ENCODE results near the gene SLC25A4. TPM values are rescaled to one million over a fixed set of nuclear protein-coding genes. Genes with fewer than 3 reads are reported as not detected.
A peak's percentile ranks its signal among the peaks of the same experiment; 100 is the strongest.

The SLC25A4 gene
- total RNA-seq, 1 donor from 2014 or later = 61.5 TPM

GRCh38 chr4:185149392-185149791 is 6.3 kb downstream of the SLC25A4 start:
- no peak for DNase-seq (ENCODE audit: low spot score)
- no peak for TF ChIP-seq CTCF (IDR thresholded peaks at IDR 0.05)
- peaks cover 14% of the 10 kb centered on the region for H3K36me3 Mint-ChIP-seq (ENCODE audit: low read depth)

GRCh38 chr4:185151296-185151695 is 8.2 kb downstream of the SLC25A4 start:
- peaks cover 13% of the 10 kb centered on the region for H3K4me1 Mint-ChIP-seq (ENCODE audit: low read depth)
- no peak overlapping the region for H3K4me3 Mint-ChIP-seq (ENCODE audit: unreplicated experiment)
- no peaks in the 10 kb centered on the region for H3K27me3 Mint-ChIP-seq (ENCODE audit: low read depth)
- peaks cover 15% of the 10 kb centered on the region for H3K36me3 Mint-ChIP-seq (ENCODE audit: low read depth)
- no peak for TF ChIP-seq CTCF (IDR thresholded peaks at IDR 0.05)
- H3K9me3 Mint-ChIP-seq (ENCODE audit: low read depth) = no peaks in the 10 kb centered on the region
- no peak for DNase-seq (ENCODE audit: low spot score)
- no peak overlapping the region for H3K27ac Mint-ChIP-seq (ENCODE audit: unreplicated experiment)

More at GRCh38 chr4:185149392-185149791, 6.3 kb downstream of the SLC25A4 start:
- no peak overlapping the region for H3K27ac Mint-ChIP-seq (ENCODE audit: unreplicated experiment)
- no peaks in the 10 kb centered on the region for H3K9me3 Mint-ChIP-seq (ENCODE audit: low read depth)
- no peaks in the 10 kb centered on the region for H3K27me3 Mint-ChIP-seq (ENCODE audit: low read depth)
- peaks cover 31% of the 10 kb centered on the region for H3K4me1 Mint-ChIP-seq (ENCODE audit: low read depth)
- H3K4me3 Mint-ChIP-seq (ENCODE audit: unreplicated experiment) = no peak overlapping the region

- Mint-ChIP-seq H3K27ac (ENCODE audit: unreplicated experiment) (peak overlapping the region; percentile 1), H3K36me3 (ENCODE audit: low read depth) (peaks cover 19% of the 10 kb centered on the region), H3K4me3 (ENCODE audit: unreplicated experiment) (no peak overlapping the region), H3K4me1 (ENCODE audit: low read depth) (peaks cover 11% of the 10 kb centered on the region), H3K27me3 (ENCODE audit: low read depth) (no peaks in the 10 kb centered on the region), H3K9me3 (ENCODE audit: low read depth) (no peaks in the 10 kb centered on the region)
- no peak for DNase-seq (ENCODE audit: low spot score)
- TF ChIP-seq CTCF (IDR thresholded peaks at IDR 0.05) = peak; percentile 9
Measured at GRCh38 chr4:185165605-185166063, 22.6 kb downstream of the SLC25A4 start.

GRCh38 chr4:185167234-185167633 is 24.2 kb downstream of the SLC25A4 start:
- H3K36me3 Mint-ChIP-seq (ENCODE audit: low read depth) = peaks cover 15% of the 10 kb centered on the region
- DNase-seq (ENCODE audit: low spot score) = no peak
- peaks cover 11% of the 10 kb centered on the region for H3K4me1 Mint-ChIP-seq (ENCODE audit: low read depth)
- no peak for TF ChIP-seq CTCF (IDR thresholded peaks at IDR 0.05)
- H3K4me3 Mint-ChIP-seq (ENCODE audit: unreplicated experiment) = no peak overlapping the region
- no peaks in the 10 kb centered on the region for H3K9me3 Mint-ChIP-seq (ENCODE audit: low read depth)
- no peaks in the 10 kb centered on the region for H3K27me3 Mint-ChIP-seq (ENCODE audit: low read depth)
- H3K27ac Mint-ChIP-seq (ENCODE audit: unreplicated experiment) = no peak overlapping the region

- H3K27ac Mint-ChIP-seq (ENCODE audit: unreplicated experiment) = no peak overlapping the region
- no peak for TF ChIP-seq CTCF (IDR thresholded peaks at IDR 0.05)
- H3K4me3 Mint-ChIP-seq (ENCODE audit: unreplicated experiment) = no peak overlapping the region
- H3K27me3 Mint-ChIP-seq (ENCODE audit: low read depth) = no peaks in the 10 kb centered on the region
- peaks cover 14% of the 10 kb centered on the region for H3K36me3 Mint-ChIP-seq (ENCODE audit: low read depth)
- peaks cover 11% of the 10 kb centered on the region for H3K4me1 Mint-ChIP-seq (ENCODE audit: low read depth)
- no peak for DNase-seq (ENCODE audit: low spot score)
- no peaks in the 10 kb centered on the region for H3K9me3 Mint-ChIP-seq (ENCODE audit: low read depth)
Measured at GRCh38 chr4:185171373-185172071, 28.5 kb downstream of the SLC25A4 start.
